GM19438 (cell line): ENCODE measurements around the gene CDAN1.

ENCODE experiments used
- ATAC-seq: cut with Tn5 transposase; IDR thresholded peaks from one replicate; pipeline ENCODE4 v1.9.1; 2021; ENCODE audit warnings: low read depth; ENCODE audit not compliant: unreplicated experiment

CDAN1 gene

GRCh38 chr15:42734076-42734672, 2.8 kb downstream of the CDAN1 start:
- no peak for ATAC-seq

DNA sequence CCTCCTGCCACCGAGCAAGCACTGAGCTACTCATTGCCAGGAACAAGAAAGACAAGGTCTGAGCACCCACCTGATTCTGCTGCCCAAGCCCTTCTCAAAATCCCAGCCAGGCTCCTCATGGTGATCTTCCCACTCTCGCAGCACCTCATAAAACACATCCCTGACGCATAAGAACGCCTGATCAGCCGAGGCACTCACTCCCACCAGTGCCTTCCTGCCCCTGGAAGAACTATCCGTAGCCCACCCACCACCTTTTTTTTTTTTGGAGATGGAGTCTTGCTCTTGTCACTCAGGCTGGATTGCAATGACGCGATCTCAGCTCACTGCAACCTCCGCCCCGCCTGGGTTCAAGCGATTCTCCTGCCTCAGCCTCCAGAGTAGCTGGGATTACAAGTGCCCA, 3.9 kb downstream of the CDAN1 start:
- no peak for ATAC-seq

DNA sequence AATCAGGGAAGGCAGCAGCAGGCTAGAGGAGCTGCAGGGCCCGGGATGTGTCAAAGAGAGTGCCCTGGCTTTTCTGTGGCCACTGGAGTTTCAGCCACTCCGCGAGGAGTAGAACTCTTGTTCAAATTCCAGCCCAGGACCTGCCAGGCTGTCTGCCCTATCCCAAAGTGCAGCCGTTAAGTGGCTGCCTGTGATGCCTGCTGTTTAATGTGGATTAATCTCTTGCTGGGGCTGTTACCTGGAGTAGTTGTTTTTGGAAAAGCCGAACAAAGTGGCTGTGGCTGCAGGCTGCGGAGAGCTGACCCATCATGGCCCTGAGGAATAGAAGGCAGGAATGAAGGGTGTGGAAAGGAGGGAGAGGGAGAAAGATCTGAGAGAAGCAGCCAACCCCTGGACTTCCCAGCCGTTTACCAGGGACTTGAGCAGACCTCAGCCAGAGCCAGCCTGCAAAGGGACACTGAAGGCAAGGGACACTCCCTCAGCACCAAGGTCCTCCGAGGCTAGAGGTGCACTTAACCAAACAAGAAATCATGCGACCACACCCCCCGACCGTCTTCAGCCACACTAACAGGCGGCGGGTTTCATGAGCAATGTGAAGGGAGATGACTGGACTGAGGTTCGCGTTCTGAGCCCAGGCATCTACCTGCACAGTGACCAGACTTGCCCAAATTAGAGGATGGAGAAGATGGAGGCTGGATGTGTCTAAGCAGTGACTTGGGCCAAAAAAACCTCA, 4.7 kb downstream of the CDAN1 start:
- no peak for ATAC-seq

DNA sequence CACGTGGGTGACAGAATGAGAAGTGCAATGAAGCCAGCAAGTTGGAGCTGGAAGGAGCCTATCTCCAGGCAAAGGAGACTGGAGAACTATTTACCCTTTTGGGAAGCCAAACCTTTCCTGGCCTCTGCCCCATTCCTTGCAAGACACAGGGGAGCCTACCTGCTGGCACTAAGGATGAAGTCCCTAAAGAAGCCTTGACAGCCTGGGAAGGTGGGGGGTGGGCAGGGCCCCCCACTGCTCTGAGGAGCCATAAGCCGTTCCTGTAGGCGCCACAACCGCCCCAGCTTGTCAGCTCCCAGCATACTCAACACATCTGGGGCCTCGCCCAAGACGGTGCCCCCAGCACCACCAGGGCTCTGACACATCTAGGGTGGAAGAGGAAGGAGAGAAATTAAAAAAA, 5.5 kb downstream of the CDAN1 start:
- ATAC-seq: no peak

GRCh38 chr15:42730536-42730935, 6.4 kb downstream of the CDAN1 start:
- ATAC-seq: no peak

DNA sequence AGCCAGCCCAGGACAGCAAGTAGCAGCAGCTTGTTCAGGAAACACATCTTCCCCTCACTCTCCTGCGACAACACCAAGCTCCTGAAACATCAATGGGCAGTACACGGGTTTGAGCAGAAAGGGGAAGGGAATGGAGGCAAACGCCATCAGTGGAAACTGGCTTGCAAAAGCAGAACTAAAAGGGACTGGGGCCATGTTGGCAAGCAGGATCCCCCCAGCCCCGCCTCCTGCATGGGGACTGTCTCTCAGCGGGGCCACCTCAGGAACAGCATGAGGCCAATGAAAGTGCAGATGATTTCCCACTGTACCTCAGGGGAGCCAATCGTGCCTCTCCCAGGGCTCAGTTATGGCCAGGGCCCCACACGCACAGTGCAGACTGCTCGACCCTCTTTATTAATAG, 6.8 kb downstream of the CDAN1 start:
- ATAC-seq: no peak

DNA sequence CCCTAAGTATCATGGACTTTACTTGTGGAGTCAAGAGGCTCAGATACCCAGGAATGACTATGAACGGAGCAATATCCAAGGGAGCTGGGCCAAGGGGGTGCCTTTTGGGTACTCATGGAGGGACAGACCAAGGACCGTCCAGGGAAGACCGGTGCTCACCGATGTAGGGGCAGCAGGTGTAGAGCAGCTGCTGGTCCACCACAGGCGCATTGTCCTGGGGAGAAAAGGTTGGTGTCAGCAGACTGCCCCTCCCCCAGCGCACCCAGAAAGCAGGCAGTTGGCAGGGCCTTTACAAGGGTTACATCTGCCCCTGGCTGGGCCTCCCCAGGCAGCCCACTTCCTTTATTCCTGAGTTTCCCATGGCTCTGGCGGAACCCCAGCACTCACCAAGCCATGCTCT, 7.5 kb downstream of the CDAN1 start:
- ATAC-seq: no peak

GRCh38 chr15:42728972-42729371, 8.0 kb downstream of the CDAN1 start:
- ATAC-seq: no peak

GRCh38 chr15:42728560-42728959, 8.4 kb downstream of the CDAN1 start:
- no peak for ATAC-seq

DNA sequence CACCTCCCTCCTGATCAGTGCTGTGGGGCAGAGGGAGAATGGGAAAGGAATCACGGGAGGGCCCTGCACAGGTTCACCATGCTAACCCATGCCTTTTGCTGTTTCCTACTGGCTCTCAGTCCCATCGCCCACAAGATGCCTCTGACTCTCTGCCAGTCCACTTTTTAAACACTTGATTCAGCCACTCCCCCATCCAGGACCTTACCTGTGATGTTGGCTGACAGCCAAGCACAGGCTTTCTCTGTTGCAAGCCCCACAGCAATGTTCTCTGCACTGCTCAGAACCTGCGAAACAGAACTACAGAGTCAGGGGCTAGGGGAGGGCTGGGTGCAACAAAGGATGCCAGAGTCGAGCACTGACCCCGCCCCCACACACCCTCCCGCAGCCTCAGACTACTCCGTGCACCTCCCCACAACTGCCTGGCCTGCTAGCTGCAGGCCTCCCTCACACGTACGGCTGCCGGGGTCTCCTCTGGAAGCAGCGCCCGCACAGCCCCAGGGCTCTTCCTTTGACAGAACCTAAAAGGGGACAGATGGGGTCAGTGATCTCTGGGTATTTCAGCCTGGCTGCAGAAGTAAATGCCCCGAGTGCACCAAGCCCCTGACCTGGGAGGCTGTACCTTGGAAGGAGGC, 9.1 kb downstream of the CDAN1 start:
- ATAC-seq: no peak

DNA sequence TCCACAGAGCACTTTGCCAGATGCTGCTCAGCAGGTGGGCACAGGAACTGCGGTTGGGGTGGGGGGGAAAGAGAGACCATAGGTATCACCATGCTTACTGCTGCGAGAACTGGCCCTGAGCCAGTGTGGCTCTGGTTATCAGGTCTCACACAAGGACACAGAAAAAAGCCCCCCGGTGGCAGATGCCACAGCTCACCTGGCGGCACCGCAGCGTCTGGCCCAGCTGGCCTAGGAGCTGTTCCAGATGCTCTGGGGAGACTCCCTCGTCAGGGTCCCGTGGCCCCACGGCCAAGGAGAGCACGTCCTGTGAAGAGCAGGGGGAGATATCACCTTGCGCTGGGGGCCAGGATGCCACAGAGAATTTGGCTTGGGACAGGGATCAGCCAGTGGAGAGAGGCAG, 10.8 kb downstream of the CDAN1 start:
- ATAC-seq: no peak

GRCh38 chr15:42725331-42725903, 11.5 kb downstream of the CDAN1 start:
- ATAC-seq: no peak

DNA sequence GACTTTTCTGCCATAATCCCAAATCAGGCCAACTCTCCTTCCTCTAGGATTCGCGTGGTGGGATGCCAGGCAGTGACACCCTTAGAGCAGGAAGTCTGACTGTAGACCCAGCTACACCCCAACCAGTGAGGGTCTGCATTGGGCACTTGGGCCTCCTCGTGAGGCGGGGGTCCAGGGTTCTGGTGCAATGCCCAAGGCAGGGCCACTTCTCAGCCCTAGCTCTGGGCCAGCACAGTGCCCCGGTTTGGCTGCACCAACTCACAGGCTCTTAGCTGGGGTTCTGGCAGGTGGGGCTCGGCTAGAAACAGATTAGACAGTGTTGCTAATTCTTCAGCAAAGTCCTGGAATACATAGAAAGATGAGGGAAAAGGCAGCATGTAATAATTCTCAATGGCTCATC, 12.7 kb downstream of the CDAN1 start:
- ATAC-seq: no peak

DNA sequence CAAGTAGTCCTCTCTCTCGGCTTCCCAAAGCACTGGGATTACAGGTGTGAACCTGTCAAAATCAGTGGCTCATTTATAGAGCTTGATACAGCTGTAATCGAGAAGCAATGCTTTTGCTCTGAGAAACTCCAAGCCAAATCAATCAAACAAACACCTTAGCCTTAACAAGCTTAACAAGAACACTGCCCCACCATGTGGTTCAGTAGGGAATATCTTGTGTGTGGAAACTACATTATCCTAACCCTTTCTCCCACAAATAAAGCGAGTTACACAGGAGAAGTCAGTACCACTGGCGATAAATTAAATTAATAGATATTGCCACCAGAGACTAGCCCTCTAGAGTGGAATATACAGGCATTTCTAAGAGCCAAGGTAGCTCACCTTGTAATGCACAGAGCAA, 13.9 kb downstream of the CDAN1 start:
- ATAC-seq: no peak

GRCh38 chr15:42721916-42722315, 15.0 kb downstream of the CDAN1 start:
- ATAC-seq: no peak

- ATAC-seq: no peak
These were observed 15.9 kb downstream of the CDAN1 start for GRCh38 chr15:42721016-42721415.

DNA sequence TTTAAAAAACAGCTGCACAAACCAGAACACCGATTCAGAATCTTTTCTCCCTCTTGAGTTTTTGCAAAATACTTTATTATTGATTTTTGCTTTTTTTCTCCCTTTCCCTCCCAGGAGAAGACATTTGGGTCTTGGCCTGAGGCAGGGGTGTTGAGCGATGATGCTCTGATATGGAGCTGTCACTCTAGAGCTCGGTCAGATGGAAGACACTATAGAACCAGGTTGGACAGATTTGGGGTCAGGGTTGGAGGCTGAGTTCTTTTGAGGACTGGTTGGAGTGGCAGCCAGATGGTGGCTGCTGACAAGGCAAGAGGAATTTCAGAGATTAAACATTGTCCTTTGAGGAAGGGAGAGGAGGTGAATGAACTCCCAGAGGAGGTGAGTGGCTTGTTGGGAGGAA, 16.9 kb downstream of the CDAN1 start:
- no peak for ATAC-seq

DNA sequence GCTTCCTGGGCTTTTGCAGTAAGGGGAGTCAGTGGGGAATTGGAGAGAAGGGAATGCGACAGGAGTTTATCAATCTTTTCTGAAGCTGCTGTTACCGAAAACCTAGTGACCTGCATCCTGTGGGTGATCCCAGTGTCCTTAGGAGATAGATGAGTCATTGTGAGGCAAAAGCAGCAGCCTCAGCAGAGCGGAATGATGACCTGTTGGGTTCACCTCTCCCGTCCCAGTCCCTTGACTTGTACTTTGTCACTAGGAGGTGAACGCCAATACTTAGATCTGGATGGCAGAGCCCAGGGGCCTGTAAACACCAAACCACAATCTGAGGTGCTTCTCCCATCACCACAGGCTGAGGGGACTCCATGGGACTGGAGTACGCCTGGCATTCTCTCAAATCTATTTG, 17.9 kb downstream of the CDAN1 start:
- ATAC-seq: no peak

DNA sequence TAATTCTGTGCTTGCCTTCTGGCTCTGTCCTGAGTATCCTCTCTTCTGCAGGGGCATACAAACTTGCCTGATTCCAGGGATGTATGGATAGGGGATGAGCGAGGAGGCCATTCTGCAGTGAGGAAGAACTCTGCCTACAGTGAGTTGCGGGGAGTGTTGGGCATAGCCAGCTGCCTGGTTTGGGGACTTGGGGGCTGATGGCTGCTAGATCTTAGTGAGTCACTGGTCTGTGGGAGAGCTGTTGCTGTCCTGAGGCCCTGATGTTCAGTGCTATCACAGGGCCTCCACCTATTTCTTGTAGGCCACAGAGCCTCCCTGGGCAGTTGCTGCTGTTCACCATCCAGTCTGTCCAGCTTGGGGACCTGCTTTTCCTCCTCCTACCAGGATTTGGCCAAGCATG, 20.3 kb downstream of the CDAN1 start:
- ATAC-seq: no peak

DNA sequence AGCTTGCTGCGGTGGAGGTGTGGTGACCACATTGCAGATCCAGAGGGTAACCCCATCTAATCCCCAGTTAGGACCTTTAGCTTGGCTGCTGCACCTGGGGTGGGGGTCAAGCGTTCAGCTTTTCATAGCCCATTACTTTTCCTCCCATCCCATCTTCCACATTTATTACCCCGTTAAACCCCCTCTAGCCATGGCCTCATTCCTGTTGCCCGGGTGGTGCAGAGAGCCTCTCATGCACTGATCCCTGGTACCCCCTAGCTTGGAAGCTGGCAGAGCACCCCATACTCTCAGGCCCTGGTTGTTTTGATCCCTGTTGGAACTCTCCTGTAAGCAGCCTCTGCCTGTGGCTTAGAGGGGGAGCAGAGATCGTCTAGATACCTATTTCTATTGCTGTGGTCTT, 20.8 kb downstream of the CDAN1 start:
- no peak for ATAC-seq

- ATAC-seq: no peak
These were observed 24.3 kb downstream of the CDAN1 start for GRCh38 chr15:42712584-42712983.

DNA sequence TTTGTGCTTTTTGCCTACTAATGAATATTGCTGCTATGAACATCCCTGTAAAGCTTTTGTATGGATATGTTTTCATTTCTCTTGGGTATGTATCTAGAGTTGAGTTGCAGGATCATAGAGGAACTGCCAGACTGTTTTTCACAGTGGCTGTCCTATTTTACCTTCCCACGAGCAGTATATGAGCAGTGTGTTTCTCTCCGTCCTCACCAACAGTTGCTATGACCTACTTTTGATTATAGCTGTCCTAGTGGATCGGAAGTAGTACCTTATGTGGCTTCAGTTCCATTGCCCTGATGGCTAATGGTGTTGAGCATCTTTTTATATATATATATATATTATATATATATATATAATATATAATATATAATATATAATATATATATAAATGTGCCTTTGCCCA, 25.2 kb downstream of the CDAN1 start:
- ATAC-seq: no peak
